ENCODE data around the gene ARL8A.
"Not testable (repeated sequence)": the region's sequence is repeated elsewhere in the genome, so short reads cannot be mapped to it uniquely, and the experiment has no call there.

Gene ARL8A

DNA sequence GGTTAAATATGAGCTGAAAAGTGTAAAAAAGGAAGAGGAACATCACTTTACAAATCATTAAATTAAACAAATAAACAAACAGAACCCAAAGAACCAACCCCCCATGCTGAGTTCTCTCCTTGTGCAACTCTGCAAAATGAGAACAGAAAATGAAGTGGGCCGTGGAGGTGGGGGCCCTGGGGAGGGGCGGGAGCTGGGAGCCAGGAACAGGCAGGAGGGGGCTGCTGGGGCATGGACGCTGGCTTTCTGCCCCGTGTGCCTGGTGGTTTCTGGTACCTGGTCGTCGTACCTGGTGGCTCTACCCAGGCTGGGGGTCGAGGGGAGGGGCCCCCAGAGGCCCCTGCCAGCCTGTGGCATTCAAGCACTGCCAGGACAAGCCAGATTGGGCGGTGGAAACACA lies 11.0 kb downstream of the ARL8A start:
- no peak for DNase-seq

DNA sequence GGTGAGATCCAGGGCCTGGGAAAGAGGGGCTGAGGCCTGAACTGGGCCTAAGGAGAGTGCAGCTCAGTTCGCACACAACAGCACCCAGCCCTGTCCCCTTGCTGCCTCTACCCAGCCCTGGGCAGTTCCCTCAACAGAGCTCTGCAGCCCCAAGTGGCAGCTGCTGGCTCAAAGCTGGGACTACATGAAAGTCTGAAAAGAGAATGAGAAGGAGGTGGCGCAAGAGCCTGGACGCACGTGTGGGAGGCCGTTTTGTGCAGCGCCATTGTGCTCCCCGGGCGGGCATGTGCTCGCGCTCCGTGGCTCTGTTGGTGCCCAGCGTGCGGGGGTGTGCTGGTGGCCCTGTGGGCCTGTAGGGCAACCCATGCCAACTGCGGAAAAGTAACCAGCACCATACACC lies 11.5 kb downstream of the ARL8A start:
- DNase-seq = no peak

DNA sequence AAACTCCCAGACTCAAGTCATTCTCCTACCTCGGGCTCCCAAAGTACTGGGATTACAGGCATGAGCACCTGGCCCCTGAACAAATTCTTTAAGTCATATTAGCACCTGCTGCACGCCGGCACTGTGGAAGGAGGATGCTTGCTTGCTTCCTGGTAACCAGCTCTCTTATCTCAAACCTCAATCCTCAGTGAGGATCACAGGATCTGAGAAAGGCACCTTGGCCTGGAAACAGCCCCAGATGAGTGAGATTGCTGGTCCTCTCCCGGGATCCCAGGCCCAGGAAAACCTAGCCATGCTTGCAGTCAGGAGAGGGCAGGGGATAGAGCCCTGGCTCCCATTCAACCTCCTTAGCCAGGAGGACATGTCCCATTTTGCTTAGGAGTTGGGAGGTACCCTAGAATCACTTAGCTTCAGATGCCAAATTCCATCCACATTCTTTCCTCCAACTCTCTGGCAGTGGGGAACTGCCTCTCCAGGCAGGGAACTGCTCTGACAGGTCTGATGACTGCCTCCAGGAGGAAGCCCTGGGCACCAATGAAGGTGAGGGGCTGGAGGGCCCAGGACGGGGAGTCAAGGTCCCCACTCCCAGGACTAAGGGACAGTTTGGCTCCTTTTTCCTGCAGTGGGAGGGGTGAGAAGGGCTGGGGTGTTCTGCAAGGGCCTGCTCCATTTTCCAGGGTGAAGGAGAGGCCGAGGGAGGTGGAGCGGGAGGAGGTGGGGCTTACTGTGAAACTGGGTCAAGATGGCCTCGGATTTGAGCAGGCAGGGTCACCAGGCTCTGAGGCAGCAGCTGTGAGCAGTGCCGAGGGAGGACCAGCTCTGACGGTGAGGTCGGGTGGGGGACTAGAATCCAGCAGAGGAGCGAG lies 12.3 kb downstream of the ARL8A start:
- no peak for DNase-seq

DNA sequence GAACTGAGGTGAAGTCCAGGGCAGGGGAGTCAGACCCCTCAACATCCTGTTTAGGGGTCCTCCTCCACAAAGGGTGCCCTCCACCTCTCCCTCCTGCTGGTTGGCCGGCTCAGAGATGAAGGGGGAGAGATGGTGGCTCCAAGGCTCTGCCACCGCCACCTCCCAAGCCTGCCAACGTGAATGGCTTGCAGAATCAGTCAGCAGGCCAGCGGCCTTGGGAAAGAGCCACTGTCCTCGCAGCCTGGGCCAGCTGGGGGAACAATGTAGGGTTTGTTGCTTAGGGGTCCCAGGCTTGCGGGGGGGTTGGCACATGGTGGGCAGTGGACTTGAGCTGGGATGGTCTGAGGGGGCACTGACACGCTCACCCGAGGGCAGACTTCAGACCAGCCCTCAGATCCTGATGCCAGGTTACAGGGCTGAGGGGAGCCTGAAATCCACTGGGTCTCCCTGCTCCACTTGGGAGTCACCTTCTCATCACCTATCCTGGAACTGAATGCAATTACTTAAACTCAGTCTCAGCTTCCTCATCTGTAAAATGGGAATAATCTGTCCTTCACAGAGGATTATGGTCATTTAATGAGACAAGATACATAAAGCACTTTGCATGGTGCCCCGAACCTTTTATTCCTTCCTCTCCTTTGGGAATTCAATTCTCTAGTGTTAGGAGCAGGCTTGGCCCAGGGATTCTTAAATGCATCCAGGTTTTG lies 13.6 kb downstream of the ARL8A start:
- no peak for DNase-seq

DNA sequence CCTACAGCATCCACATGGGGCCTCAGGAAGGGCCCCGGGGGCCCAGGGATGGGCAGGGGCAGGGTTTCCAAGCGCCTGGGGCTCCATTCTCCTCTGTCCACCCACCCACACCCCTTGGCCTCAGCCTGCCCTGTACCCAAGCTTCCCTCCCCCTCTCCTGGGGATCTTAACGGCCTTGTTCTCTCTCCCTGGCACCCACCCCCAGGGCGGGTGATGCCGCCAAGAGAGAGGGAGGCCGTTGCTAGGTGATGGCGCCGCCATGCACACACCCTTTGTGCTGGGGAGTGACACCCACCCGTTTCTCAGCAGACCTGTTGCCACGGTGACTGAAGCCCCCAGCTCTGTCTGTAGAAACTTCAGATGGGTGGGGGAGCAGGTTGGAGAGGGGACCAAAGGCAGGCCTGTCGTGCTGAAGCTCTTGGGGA lies 14.2 kb downstream of the ARL8A start:
- no peak for DNase-seq

DNA sequence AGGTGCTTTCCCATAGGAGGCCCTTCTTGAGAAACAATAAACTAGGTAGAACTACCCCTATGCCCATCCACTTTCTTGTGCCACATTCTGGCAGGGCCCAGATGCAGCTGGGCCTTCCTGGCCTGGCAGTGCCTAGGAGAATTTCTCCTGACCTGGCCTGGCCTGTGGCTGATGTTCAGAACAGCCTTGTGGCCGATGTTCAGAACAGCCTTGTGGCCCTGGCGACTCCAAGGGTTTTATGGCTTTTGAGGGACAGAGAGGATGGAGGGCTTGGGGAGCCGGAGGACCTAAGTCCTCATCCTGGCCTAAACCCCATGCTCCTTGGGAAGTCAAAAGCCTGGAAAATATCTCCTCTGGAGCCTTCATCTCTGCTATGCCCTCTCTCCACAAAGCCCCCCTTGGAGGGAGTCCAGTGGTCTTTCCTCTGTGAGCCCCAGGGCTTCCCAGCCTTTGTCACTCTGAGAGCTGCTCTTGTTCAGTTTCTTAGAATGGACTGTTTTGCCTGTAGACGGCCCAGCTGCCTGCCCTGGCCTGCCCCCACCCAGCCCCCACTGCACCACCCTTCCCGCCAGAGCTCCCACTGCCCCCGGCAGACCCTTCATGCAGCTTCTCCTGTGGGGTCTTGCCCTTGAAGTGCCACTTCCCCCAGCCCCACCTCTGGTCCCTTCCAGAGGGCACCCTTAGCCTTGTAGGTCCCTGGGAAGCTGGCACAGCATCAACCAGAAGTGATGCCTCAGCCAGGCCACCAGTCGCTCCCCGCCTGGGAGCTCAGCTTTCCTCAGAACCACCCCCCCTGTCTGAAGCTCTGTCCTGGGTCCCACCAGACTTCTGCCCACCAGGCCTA lies 14.9 kb downstream of the ARL8A start:
- no peak for DNase-seq

DNA sequence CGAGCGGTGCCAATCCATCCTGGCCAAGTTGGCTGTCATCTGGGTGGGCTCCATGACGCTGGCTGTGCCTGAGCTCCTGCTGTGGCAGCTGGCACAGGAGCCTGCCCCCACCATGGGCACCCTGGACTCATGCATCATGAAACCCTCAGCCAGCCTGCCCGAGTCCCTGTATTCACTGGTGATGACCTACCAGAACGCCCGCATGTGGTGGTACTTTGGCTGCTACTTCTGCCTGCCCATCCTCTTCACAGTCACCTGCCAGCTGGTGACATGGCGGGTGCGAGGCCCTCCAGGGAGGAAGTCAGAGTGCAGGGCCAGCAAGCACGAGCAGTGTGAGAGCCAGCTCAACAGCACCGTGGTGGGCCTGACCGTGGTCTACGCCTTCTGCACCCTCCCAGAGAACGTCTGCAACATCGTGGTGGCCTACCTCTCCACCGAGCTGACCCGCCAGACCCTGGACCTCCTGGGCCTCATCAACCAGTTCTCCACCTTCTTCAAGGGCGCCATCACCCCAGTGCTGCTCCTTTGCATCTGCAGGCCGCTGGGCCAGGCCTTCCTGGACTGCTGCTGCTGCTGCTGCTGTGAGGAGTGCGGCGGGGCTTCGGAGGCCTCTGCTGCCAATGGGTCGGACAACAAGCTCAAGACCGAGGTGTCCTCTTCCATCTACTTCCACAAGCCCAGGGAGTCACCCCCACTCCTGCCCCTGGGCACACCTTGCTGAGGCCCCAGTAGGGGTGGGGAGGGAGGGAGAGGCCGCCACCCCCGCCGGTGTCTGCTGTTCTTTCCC lies 16.5 kb downstream of the ARL8A start:
- DNase-seq = no peak

DNA sequence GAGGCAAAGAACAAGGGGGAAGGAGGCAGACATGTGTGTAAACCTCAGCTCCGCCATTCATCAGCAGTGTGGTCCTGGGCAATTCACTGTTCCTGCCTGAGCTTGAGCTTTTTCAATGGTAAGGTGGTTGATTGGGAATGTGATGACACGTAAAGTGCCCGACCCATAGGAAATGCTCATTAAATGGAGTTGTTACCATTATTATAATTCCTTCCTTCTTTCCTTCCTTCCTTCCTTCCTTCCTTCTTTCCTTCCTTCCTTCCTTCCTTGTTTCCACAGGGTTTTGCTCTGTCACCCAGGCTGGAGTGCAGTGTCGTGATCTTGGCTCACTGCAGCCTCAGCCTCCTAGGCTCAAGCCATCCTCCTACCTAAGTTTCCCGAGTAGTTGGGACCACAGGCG lies 17.5 kb downstream of the ARL8A start:
- DNase-seq = no peak

DNA sequence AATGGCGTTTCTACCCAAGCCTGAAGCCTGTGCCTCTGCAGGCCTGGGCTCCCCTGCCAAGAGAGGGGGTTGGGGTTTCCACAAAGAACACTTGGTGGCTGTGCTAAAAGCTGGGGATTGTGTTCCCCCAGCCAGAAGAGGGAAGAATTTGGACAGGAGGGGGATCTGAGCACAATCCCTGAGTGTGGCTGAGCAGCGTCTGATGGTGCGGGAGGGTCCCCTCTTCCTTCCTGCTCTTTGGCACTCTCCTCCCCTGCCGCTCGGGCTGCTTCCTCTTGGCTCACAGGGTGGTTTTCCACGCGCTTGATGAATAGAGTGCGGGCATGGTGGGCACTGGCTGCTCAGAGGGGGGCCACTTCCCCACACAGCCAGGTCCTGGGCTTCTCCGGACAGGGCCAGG lies 18.1 kb downstream of the ARL8A start:
- no peak for DNase-seq

DNA sequence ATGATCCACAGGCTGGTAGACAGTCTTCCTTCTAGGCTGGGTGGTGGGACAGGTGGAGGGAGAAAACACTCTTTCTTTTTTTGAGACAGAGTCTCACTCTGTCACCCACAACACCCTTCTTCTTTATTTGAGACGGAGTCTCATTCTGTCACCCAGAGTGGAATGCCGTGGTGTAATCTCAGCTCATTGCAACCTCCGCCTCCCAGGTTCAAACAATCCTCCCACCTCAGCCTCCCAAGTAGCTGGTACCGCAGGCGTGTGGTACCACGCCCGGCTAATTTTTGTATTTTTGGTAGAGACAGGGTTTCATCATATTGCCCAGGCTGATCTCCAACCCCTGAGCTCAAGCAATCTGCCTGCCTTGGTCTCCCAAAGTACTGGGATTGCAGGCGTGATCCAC lies 18.9 kb downstream of the ARL8A start:
- no peak for DNase-seq

DNA sequence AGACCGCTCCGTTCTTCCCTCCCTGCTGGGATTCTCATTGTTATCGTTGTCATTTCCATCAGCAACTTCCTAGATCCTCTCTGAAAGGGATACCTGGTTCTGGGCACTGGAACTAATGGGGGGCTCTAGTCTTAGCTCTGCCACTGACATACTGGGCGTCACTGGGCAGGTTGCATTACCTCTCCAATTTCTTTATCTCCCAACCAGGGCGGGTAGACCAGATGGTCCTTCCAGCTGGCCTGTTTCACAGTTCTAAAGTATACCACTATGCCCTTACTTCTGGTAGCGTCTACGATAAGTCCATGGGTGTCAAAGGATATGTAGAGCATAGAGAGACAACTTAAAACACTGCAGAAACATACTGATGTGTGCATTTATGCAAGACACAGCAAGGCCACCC lies 20.4 kb downstream of the ARL8A start:
- DNase-seq = no peak

DNA sequence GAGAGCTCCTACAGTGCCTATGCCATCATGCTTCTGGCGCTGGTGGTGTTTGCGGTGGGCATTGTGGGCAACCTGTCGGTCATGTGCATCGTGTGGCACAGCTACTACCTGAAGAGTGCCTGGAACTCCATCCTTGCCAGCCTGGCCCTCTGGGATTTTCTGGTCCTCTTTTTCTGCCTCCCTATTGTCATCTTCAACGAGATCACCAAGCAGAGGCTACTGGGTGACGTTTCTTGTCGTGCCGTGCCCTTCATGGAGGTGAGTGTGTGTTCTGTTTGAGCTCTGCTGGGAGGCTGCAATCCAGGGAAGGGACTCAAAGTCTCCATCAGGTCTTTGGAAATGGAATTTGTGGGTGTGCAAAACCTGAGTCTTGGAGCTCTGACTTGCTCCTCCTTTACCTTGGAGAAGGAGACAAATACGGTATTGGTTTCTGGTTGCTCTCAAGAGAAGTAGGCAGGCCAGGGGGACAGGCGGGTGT lies 21.2 kb downstream of the ARL8A start:
- no peak for DNase-seq

DNA sequence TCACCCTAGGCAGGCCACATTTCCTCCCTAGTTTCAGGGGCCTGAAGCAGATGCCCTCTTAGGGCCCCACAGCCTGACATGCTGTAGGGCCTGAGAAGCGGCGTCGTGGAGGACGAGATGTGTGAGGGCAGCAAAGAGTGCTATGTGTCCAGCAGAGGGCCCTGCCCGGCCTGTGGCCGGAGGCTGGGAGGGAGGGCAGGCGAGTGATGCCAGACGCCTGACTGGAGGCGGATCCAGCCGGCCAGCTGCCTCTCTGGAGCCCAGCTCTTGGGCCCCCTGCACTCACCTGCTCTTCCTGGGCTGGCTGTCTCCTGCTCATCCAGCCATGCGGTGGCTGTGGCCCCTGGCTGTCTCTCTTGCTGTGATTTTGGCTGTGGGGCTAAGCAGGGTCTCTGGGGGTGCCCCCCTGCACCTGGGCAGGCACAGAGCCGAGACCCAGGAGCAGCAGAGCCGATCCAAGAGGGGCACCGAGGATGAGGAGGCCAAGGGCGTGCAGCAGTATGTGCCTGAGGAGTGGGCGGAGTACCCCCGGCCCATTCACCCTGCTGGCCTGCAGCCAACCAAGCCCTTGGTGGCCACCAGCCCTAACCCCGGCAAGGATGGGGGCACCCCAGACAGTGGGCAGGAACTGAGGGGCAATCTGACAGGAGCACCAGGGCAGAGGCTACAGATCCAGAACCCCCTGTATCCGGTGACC lies 21.8 kb downstream of the ARL8A start, which contains the start of gene GPR37L1:
TSS of gene GPR37L1 (plus strand) at position 279 of the 697 bp plus-strand sequence. CDS start at position 326, 47 bp downstream.
- no peak for DNase-seq

DNA sequence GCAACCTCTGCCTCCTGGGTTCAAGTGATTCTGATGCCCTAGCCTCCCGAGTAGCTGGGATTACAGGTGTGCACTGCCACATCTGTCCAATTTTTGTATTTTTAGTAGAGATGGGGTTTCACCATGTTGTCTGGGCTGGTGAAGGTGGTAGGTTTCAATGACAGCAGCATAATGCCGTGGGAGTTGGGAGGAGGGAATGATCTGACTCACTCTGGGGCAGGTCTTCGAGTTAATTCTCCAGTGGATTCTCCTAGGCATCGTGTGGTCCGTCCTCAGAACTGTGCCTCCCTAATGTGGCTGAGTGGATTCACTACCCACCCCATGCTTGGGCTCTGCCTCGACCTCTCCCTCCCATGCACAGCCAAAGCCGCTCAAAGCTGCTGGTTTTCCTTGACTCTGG lies 23.5 kb downstream of the ARL8A start:
- DNase-seq = no peak

DNA sequence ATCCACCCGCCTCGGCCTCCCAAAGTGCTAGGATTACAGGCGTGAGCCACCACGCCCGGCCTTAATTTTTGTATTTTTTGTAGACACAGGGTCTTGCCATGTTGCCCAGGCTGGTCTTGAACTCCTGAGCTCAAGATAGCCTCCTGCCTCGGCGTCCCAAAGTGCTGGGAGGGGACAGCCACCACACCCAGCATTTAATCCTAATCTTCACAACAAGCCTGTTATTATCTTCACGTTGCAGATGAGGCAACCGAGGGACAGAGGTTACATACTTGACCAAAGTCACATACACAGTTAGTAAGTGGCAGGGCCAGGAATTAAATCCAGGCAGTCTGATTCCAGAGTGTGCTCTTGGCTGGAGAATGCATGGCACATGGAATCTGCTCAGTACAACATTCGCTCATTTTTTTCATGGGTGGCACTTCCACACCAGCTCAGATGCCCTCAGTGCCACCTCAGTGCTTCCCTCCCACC lies 26.6 kb downstream of the ARL8A start:
- no peak for DNase-seq

DNA sequence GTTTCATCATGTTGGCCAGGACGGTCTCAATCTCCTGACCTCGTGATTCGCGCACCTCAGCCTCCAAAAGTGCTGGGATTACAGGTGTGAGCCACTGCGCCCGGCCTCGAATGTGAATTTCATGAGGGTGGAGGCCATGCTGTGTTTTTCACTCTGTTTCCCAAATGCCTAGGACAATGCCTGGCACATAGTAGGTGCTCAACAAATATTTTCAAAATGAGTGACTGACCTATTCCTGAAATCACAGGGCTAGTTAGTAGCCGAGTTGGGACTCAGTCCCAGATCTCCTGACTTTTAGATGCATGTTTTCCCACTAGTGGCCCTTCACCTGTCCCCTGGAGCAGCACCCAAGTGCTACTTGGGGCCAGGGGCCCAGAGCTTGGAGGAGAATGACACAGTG lies 28.2 kb downstream of the ARL8A start:
- DNase-seq = no peak

DNA sequence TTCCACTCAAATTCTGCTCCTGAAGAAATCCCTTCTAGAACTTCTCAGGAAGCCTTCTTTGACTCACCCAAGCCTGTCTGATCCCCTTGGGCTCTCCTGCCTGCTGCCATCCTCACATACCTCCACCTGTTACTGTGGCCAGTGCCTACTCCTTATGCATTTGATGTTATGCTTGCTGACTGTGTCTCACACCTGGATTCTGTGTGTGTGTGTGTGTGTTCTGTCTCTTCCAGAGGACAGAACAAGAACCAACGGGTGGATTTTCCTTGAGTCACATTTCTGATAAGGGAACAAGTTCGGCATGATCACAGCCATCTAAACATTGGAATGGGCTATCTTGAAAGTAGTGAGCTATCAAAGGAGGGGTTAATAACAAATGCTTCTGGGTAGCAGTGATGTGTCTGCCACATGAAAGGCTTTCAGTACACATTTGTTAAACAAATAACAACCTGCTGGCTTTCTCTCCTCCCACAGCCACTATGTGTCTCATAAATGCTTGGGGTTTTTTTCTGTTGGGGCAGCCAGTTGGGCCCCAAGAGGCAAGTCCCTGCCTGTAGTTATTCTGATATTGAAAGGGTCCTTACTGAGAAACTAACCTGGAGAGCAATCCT lies 30.7 kb downstream of the ARL8A start:
- DNase-seq = no peak

DNA sequence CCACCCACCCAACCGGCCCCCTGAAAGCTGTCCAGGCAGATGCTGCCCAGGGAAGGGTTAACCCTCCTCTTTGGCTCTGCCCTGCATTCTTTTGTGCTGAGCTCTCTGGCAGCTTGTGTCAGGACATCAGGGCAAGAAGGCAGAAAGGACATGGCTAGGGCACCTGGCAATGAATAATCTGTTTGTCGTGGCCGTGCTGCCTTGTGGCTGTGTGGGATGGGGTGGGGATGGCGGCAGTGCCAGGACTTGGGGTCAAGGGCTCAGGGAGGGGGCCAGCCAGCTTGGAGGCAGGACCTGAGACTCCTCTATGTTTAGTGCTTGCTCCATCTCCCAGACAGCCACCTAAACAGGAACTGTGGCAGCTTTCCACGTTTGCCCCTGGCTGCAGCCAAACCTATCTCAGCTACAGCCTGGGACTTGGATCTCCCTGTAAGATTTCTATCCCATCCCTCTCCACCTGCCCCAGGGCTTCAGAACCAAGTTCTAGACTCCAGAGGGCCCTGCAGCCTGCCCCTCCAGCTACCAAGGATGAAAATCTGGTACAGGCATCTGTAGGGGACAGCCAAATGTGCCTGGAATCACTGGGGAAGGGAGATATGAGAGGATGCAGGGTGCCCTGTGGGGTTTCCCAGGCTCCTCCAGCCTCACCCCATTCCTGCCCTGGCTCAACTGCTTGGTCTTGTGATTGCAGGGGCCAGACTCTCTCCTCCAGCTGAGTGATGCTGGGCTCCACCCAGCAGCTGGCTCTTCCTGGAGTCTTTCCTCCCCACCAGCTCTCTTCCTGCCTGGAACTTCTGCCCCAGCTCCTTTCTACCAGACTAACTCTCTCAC lies 31.5 kb downstream of the ARL8A start:
- DNase-seq = peak; percentile 64

DNA sequence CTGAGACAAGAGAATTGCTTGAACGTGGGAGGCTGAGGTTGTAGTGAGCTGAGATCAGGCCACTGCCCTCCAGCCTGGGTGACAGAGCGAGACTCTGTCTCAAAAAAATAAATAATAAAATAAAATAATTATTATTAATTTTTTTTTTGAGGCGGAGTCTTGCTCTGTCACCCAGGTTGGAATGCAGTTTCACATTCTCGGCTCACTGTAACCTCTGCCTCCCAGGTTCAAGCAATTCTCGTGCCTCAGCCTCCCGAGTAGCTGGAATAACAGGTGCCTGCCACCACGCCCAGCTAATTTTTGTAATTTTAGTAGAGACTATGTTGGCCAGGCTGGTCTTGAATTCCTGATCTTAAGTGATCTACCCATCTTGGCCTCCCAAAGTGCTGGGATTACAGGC lies 32.9 kb downstream of the ARL8A start:
- not testable (repeated sequence) for DNase-seq

DNA sequence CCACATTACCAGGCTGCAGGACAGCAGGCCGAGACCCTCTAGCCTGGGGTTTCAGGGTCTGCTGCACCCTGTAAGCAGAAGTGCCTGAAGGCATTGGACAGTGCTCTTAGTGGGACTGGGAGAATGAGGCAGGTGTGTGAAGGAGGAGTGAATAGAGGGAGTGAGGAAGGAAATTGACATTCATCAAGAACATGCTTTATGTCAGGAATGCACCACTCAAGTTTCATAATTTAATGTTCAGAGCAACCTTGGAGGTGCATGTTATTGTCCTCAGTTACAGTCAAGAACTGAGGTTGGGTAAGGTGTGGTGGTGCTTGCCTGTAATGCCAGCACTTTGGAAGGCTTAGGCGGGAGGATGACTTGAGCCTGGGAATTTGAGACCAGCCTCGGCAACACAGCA lies 33.6 kb downstream of the ARL8A start:
- DNase-seq = no peak
